Measurements from ENCODE around the gene EFS. TPM values are rescaled to one million over a fixed set of nuclear protein-coding genes. Genes with fewer than 3 reads are reported as not detected.
A peak's percentile ranks its signal among the peaks of the same experiment; 100 is the strongest.

Gene EFS
- total and polyA plus RNA-seq, 12 donors, result 1.1 to 6.0 (median 2.3) TPM

DNA sequence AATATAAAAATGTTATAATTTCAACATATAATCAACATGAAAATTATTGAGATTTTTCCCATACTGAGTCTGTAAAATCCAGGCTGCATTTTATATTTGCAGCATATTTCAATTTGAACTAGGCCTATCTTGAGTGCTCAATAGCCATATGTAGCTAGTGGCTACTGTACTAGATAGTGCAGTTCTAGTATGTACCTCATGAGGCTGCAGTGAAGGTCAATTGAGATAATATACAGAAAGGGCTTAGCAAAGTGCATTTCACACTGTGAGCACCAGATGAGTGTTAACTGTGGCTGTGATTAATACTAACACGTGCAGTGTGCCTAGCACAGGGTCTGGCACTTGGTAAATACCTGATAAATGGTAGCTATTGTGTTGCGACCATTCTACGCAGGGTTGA is 6.9 kb downstream of the EFS start:
- intact Hi-C loops (cut with DNase I), result no loop called here
- Histone ChIP-seq H3K36me3 (peaks cover 0 to 20% (median 0%) of the 10 kb centered on the region in 9 donors), H3K9me3 (no peaks in the 10 kb centered on the region), H3K4me1 (peaks cover 0 to 13% (median 0%) of the 10 kb centered on the region in 9 donors), H3K27ac (no peak overlapping the region), H3K27me3 (peaks cover 0 to 17% (median 0%) of the 10 kb centered on the region in 7 donors), H3K4me3 (no peak overlapping the region)
- DNase-seq (no peak), ATAC-seq (peak in 4 of 8 donors; percentile 36 to 69 (median 48))
- TF ChIP-seq, protein P1, sequence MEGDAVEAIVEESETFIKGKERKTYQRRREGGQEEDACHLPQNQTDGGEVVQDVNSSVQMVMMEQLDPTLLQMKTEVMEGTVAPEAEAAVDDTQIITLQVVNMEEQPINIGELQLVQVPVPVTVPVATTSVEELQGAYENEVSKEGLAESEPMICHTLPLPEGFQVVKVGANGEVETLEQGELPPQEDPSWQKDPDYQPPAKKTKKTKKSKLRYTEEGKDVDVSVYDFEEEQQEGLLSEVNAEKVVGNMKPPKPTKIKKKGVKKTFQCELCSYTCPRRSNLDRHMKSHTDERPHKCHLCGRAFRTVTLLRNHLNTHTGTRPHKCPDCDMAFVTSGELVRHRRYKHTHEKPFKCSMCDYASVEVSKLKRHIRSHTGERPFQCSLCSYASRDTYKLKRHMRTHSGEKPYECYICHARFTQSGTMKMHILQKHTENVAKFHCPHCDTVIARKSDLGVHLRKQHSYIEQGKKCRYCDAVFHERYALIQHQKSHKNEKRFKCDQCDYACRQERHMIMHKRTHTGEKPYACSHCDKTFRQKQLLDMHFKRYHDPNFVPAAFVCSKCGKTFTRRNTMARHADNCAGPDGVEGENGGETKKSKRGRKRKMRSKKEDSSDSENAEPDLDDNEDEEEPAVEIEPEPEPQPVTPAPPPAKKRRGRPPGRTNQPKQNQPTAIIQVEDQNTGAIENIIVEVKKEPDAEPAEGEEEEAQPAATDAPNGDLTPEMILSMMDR (IDR thresholded peaks at IDR 0.05), result peak in 1 of 9 donors; percentile 11
- 68 to 73% methylated on average over 3 of the region's 3 CpGs for WGBS, 2 donors

DNA sequence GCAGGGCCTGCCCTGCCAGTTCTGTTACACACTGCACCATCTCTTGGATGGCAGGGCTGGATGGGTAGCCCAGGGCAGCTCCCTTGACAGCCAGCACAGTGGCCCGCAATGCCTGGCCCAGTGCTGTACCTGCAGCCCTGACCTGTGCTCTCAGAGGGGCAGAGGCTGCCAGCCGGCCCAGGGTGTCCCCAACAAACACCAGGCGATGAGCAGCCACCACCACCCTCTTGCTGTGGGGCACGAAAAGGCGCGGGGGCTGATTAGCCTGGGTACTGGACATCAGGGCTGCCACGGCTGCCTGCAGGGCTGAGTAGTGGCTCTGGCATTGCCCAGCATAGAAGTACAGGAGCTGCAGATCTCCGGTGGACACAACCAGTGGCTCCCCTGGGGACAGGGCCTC is 7.7 kb downstream of the EFS start:
- Histone ChIP-seq H3K4me1 (peaks cover 0 to 20% (median 7%) of the 10 kb centered on the region in 9 donors), H3K9me3 (no peaks in the 10 kb centered on the region), H3K27ac (no peak overlapping the region), H3K27me3 (peaks cover 0 to 25% (median 0%) of the 10 kb centered on the region in 7 donors), H3K4me3 (no peak overlapping the region), H3K36me3 (peaks cover 0 to 20% (median 0%) of the 10 kb centered on the region in 9 donors)
- no peak for DNase-seq
- WGBS, 2 donors, result 84 to 88% methylated on average over 8 of the region's 8 CpGs
- intact Hi-C loops (cut with DNase I), result no loop called here
- peak in 1 of 8 donors; percentile 11 for ATAC-seq
- TF ChIP-seq, protein P1 (IDR thresholded peaks at IDR 0.05), result no peak

DNA sequence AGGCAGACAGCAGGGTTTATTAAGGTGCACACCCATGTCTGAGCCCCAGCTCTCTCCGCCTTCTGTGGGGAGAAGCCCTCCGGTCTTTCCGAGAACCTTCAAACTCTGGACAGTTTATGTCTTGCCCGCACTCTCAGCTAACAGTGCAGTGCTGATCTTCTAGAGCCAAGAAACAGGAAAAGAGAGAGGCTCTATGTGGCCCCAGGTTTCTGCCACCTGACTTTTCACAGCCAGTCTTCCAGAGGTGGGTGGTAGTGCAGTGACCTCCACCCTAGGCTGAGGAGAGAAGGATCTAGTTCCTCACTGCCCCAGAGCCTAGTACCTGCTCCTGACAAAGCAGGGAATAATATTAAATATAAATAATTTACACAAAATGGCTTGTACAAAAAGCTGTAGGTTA is 8.3 kb downstream of the EFS start:
- Histone ChIP-seq H3K27me3 (peaks cover 0 to 31% (median 0%) of the 10 kb centered on the region in 7 donors), H3K9me3 (no peaks in the 10 kb centered on the region), H3K4me3 (no peak overlapping the region), H3K27ac (no peak overlapping the region), H3K36me3 (peaks cover 0 to 20% (median 0%) of the 10 kb centered on the region in 9 donors), H3K4me1 (peaks cover 0 to 26% (median 9%) of the 10 kb centered on the region in 9 donors)
- TF ChIP-seq, protein P1 (IDR thresholded peaks at IDR 0.05), result no peak
- ATAC-seq, result no peak
- intact Hi-C loops (cut with DNase I), result no loop called here
- no peak for DNase-seq
- WGBS, 2 donors, result 99 to 100% methylated on average over 4 of the region's 4 CpGs

DNA sequence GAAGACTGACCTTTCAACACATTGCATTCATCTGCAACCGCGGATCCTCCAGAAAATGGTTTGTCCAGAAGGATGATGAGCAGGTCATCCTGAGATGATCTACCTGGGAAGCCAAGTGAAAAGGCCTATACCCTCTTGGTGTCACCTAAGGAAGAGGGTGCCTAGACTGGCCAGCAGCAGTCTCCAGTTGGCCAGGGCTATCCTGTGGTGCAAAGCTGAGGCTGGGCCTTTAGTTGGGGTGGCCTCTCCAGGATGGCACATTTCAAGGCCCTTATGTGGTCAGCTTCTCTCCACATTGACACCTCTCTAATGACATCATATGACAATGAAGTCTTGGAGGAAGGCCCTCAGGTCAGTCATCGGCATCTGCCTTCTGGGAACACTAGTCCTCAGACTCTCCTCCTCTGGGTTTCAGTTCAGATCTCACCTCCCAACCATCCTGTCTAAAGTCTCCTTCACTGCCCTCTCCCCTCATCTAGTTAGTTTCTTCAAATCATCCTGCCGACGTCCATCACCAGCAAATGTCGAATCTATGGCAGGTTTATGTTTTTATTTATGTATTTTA is 9.0 kb downstream of the EFS start:
- Histone ChIP-seq H3K27me3 (peaks cover 0 to 38% (median 0%) of the 10 kb centered on the region in 7 donors), H3K36me3 (peaks cover 0 to 20% (median 0%) of the 10 kb centered on the region in 9 donors), H3K27ac (no peak overlapping the region), H3K4me3 (no peak overlapping the region), H3K9me3 (no peaks in the 10 kb centered on the region), H3K4me1 (peaks cover 0 to 27% (median 9%) of the 10 kb centered on the region in 9 donors)
- ATAC-seq (no peak), DNase-seq (no peak)
- 88 to 89% methylated on average over 6 of the region's 6 CpGs for WGBS, 2 donors
- intact Hi-C loops (cut with DNase I), result no loop called here
- TF ChIP-seq, protein P1 (IDR thresholded peaks at IDR 0.05), result no peak
